AG04450 (cell line): ENCODE data around the gene STK10. TPM values are rescaled to one million over a fixed set of nuclear protein-coding genes. Genes with fewer than 3 reads are reported as not detected.

ENCODE experiments used
- CTCF ChIA-PET: fragments of 300-600, 350-600 bp; formaldehyde crosslinking; extraction: SDS; loops from one replicate; lab custom pipeline; 2022; ENCODE audit warnings: antibody characterized with exemption, inconsistent platforms; lab: Charles Lee
- POLR2A ChIA-PET: fragments of 350-600 bp; formaldehyde crosslinking; extraction: SDS; loops from one replicate; lab custom pipeline; 2021; ENCODE audit warnings: antibody characterized with exemption, inconsistent platforms; lab: Yijun Ruan, JAX
- DNase-seq: peaks from one replicate; pipeline ENCODE4 v3.0.0-alpha.2; 2011; ENCODE audit warnings: low read depth, low spot score
- H3K27ac ChIP-seq: one replicate; pipeline ENCODE4 v1.5.1; 2012; ENCODE audit warnings: low read depth, low read length, control low read depth
- H3K27me3 ChIP-seq: one replicate; pipeline ENCODE4 v1.6.0; 2012; ENCODE audit warnings: low read length; ENCODE audit not compliant: control insufficient read depth, insufficient read depth
- H3K4me3 ChIP-seq: 2 replicates; pipeline ENCODE4 v1.5.1; 2011; ENCODE audit warnings: mild to moderate bottlenecking, low read depth, low read length, control low read depth
- H3K9me3 ChIP-seq: 2 replicates; pipeline ENCODE4 v1.5.1; 2012; ENCODE audit warnings: low read length; ENCODE audit not compliant: control insufficient read depth, insufficient read depth
- CTCF ChIP-seq: IDR thresholded peaks from 2 replicates; pipeline ENCODE4 v1.5.1; 2011; ENCODE audit warnings: low read depth, low read length, control low read depth, inconsistent platforms
- polyA plus RNA-seq: library from polyadenylated mRNA; depleted of rRNA; stranded (reverse); fragments of >200 nt; gene quantifications from 2 replicates; pipeline ENCODE4 v1.2.3, GENCODE V29; 2011

Gene STK10
- polyA plus RNA-seq, 1 experiment = 7.8 TPM

DNA sequence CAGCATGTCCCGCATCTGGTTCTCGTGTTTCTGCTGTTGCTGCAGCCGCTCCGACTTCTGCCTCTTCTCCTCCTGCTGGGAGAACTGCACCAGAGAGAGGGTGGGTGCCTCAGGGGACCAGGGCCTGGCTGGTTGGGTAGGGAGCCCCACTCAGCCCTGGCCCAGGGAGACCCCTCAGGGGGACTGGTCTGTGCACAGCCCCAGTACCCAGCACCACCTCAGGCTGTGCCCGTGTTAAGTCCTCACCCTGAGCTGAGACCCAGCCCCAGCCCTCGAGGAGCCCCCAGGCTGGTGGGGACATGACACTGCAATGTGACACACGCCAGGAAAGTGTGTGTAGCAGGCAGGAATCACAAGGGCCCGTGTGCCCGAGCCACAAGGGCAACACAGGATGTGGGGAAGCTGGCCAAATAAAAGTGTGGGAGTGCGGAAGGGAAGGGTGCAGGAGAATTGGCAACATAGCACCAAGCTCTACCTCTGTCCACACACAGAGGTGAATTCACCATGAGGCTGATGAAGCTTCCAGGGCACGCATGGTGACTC, 133.3 kb downstream of the STK10 start:
- Histone ChIP-seq H3K27me3 (no peaks in the 10 kb centered on the region), H3K4me3 (no peak overlapping the region), H3K9me3 (no peaks in the 10 kb centered on the region), H3K27ac (no peak overlapping the region)
- no peak for TF ChIP-seq CTCF
- no peak for DNase-seq
- POLR2A ChIA-PET = no interaction called here
- CTCF ChIA-PET = no interaction called here

GRCh38 chr5:172052450-172053236, 135.4 kb downstream of the STK10 start:
- Histone ChIP-seq H3K27me3 (no peaks in the 10 kb centered on the region), H3K9me3 (no peaks in the 10 kb centered on the region), H3K4me3 (no peak overlapping the region), H3K27ac (no peak overlapping the region)
- ChIA-PET POLR2A (no interaction called here), CTCF (interaction anchor here (1.0 to 3.0 kb wide), 4 partner anchors 12 to 239 kb away, joined by 3 to 16 read pairs (median 4); no protein-coding TSS in a partner anchor)
- DNase-seq = peak; percentile 30
- TF ChIP-seq CTCF = peak; percentile 40

- H3K4me3 ChIP-seq = no peak overlapping the region
- TF ChIP-seq CTCF = no peak
- no peak overlapping the region for H3K27ac ChIP-seq
- ChIA-PET POLR2A (no interaction called here), CTCF (interaction anchor here (1.0 to 3.0 kb wide), 4 partner anchors 11 to 240 kb away, joined by 3 to 16 read pairs (median 4); no protein-coding TSS in a partner anchor)
- H3K9me3 ChIP-seq = no peaks in the 10 kb centered on the region
- DNase-seq = no peak
- H3K27me3 ChIP-seq = no peaks in the 10 kb centered on the region
Measured at GRCh38 chr5:172051643-172052339, 136.2 kb downstream of the STK10 start.

DNA sequence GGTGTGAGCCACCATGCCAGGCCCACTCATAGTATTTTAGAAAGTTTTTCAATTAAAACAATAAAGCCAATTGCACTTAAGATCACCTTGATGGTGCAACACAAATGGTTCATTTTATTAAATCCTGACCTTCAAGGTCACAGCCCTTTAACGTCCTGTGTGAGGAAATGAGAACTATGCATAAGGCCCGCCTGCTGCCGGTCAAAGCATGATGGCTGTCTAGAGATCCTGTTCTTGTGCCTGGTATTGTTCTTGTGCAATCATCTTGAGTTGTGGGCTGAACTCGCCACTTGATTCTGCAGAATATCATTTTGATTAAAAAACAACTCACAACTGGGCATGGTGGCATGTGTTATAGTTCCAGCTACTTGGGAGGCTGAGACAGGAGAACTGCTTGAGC, 137.9 kb downstream of the STK10 start:
- POLR2A ChIA-PET = no interaction called here
- DNase-seq = no peak
- H3K27ac ChIP-seq = no peak overlapping the region
- H3K9me3 ChIP-seq = no peaks in the 10 kb centered on the region
- H3K4me3 ChIP-seq = no peak overlapping the region
- CTCF ChIA-PET = interaction anchor here (0.6 to 1.6 kb wide), 6 partner anchors 9 to 886 kb away, joined by 3 to 5 read pairs (median 4); no protein-coding TSS in a partner anchor
- no peaks in the 10 kb centered on the region for H3K27me3 ChIP-seq
- TF ChIP-seq CTCF = no peak
